SK-N-SH (cell line): ENCODE results near the gene NAPA.

Experiments used
- CTCF ChIP-seq: fragments of 200-600 bp; sonication (generic); IDR thresholded peaks from 2 replicates; pipeline ENCODE4 v1.6.1; 2017; ENCODE audit warnings: antibody characterized with exemption, mild to moderate bottlenecking, moderate library complexity
- EP300 ChIP-seq, 2 experiments: IDR thresholded peaks; 2 replicates each; pipeline versions ENCODE4 v1.4.0 to v1.6.1; 2012; ENCODE audit warnings: borderline replicate concordance in 1 of 2, low read depth in 1 of 2, low read length in 1 of 2
- FOSL2 ChIP-seq: IDR thresholded peaks from 2 replicates; pipeline ENCODE4 v1.4.0; 2012; ENCODE audit warnings: low read depth, mild to moderate bottlenecking, moderate library complexity, borderline replicate concordance
- MXI1 ChIP-seq: IDR thresholded peaks from 2 replicates; pipeline ENCODE4 v1.6.1; 2012; ENCODE audit warnings: mild to moderate bottlenecking, low read depth, low read length, improper control_type of control experiment
- POLR2AphosphoS5 ChIP-seq: IDR thresholded peaks from 2 replicates; pipeline ENCODE4 v1.6.1; 2012; ENCODE audit warnings: low read depth, low read length
- SMC3 ChIP-seq: IDR thresholded peaks from 2 replicates; pipeline ENCODE4 v1.6.1; 2012; ENCODE audit warnings: low read depth, low read length, improper control_type of control experiment

- TF ChIP-seq CTCF: no peak
- TF ChIP-seq POLR2AphosphoS5: no peak
- TF ChIP-seq FOSL2: no peak
- TF ChIP-seq EP300 (IDR thresholded peaks at IDR 0.05; ENCODE audit: borderline replicate concordance in 1 of 2, low read depth in 1 of 2, low read length in 1 of 2): no peak
- no peak for TF ChIP-seq MXI1
- no peak for TF ChIP-seq SMC3
Observed at GRCh38 chr19:47492137-47492533, 22.7 kb downstream of the NAPA start.
